Astrocyte (in vitro differentiated cells and primary cell): ENCODE results near the gene MS4A18. TPM values are rescaled to one million over a fixed set of nuclear protein-coding genes. Genes with fewer than 3 reads are reported as not detected.

Experiments used
- DNase-seq: peaks from one replicate; pipeline ENCODE4 v3.0.0-alpha.2; 2010; ENCODE audit warnings: low read depth
- FAIRE-seq: peaks from 2 replicates; lab custom pipeline; 2011; peaks lifted over from hg19 to GRCh38; lab: Jason Lieb, UNC
- H2AFZ ChIP-seq: 2 replicates; pipeline ENCODE4 v1.6.0; 2012; ENCODE audit warnings: low read depth, low read length, inconsistent platforms
- H3K27ac ChIP-seq: 2 replicates; pipeline ENCODE4 v1.5.1; 2011; ENCODE audit warnings: low read depth, low read length, inconsistent platforms
- H3K27me3 ChIP-seq: 2 replicates; pipeline ENCODE4 v1.6.0; 2011; ENCODE audit warnings: low read length, inconsistent platforms; ENCODE audit not compliant: insufficient read depth
- H3K36me3 ChIP-seq: 2 replicates; pipeline ENCODE4 v1.5.1; 2011; ENCODE audit warnings: low read length, inconsistent platforms; ENCODE audit not compliant: insufficient read depth
- H3K4me1 ChIP-seq: 2 replicates; pipeline ENCODE4 v1.5.1; 2011; ENCODE audit warnings: low read length, inconsistent platforms; ENCODE audit not compliant: insufficient read depth
- H3K4me2 ChIP-seq: 2 replicates; pipeline ENCODE4 v1.6.0; 2012; ENCODE audit warnings: low read length, inconsistent platforms
- H3K4me3 ChIP-seq: 2 replicates; pipeline ENCODE4 v1.5.1; 2011; ENCODE audit warnings: low read depth, mild to moderate bottlenecking, low read length, inconsistent platforms; ENCODE audit not compliant: insufficient read depth
- H3K79me2 ChIP-seq: 2 replicates; pipeline ENCODE4 v1.6.0; 2012; ENCODE audit warnings: mild to moderate bottlenecking, low read length, inconsistent platforms; ENCODE audit not compliant: insufficient read depth
- H3K9ac ChIP-seq: 2 replicates; pipeline ENCODE4 v1.6.0; 2012; ENCODE audit warnings: mild to moderate bottlenecking, low read length, inconsistent platforms
- H3K9me3 ChIP-seq: 2 replicates; pipeline ENCODE4 v1.5.1; 2012; ENCODE audit warnings: low read depth, mild to moderate bottlenecking, low read length, inconsistent platforms; ENCODE audit not compliant: insufficient read depth
- H4K20me1 ChIP-seq: 2 replicates; pipeline ENCODE4 v1.6.0; 2012; ENCODE audit warnings: low read length, inconsistent platforms; ENCODE audit not compliant: insufficient read depth
- H3K27ac Mint-ChIP-seq: one replicate; pipeline ENCODE4 v1.8.0; 2021; ENCODE audit warnings: mild to moderate bottlenecking, mixed read lengths; ENCODE audit not compliant: unreplicated experiment
- H3K27me3 Mint-ChIP-seq: one replicate; pipeline ENCODE4 v1.8.0; 2021; ENCODE audit warnings: low read depth, mixed read lengths; ENCODE audit not compliant: unreplicated experiment
- H3K36me3 Mint-ChIP-seq: one replicate; pipeline ENCODE4 v1.8.0; 2021; ENCODE audit warnings: low read depth, mixed read lengths; ENCODE audit not compliant: unreplicated experiment
- H3K4me1 Mint-ChIP-seq: one replicate; pipeline ENCODE4 v1.8.0; 2021; ENCODE audit warnings: low read depth, mixed read lengths; ENCODE audit not compliant: unreplicated experiment
- H3K4me3 Mint-ChIP-seq: one replicate; pipeline ENCODE4 v1.8.0; 2021; ENCODE audit warnings: mild to moderate bottlenecking, moderate library complexity, mixed read lengths; ENCODE audit not compliant: unreplicated experiment
- H3K9me3 Mint-ChIP-seq: one replicate; pipeline ENCODE4 v1.8.0; 2021; ENCODE audit warnings: mild to moderate bottlenecking, mixed read lengths; ENCODE audit not compliant: unreplicated experiment
- CTCF ChIP-seq: IDR thresholded peaks from 2 replicates; pipeline ENCODE4 v1.5.1; 2011; ENCODE audit warnings: low read depth, mild to moderate bottlenecking, inconsistent platforms, low read length, moderate library complexity; ENCODE audit not compliant: insufficient read depth
- EZH2 ChIP-seq: IDR thresholded peaks from 2 replicates; pipeline ENCODE4 v1.6.1; 2012; ENCODE audit warnings: mild to moderate bottlenecking, low read length, inconsistent platforms; ENCODE audit not compliant: insufficient read depth
- total RNA-seq: library from RNA; stranded (reverse); gene quantifications from 2 replicates; pipeline ENCODE4 v1.2.1, GENCODE V29; 2021

The MS4A18 gene
- total RNA-seq, 1 donor from 2014 or later = not detected

GRCh38 chr11:60717956-60718355 is 6.6 kb upstream of the MS4A18 start:
- Histone ChIP-seq H3K27ac (no peak overlapping the region), H3K4me2 (no peak overlapping the region), H3K9ac (no peak overlapping the region), H3K4me1 (no peaks in the 10 kb centered on the region), H3K4me3 (no peak overlapping the region), H4K20me1 (no peaks in the 10 kb centered on the region), H2AFZ (no peak overlapping the region), H3K27me3 (no peaks in the 10 kb centered on the region), H3K79me2 (no peaks in the 10 kb centered on the region), H3K9me3 (peaks cover 2% of the 10 kb centered on the region), H3K36me3 (no peaks in the 10 kb centered on the region)
- H3K27me3 Mint-ChIP-seq = peaks cover 19% of the 10 kb centered on the region
- no peak for TF ChIP-seq CTCF
- TF ChIP-seq EZH2 = no peak
- H3K4me1 Mint-ChIP-seq = no peaks in the 10 kb centered on the region
- no peak overlapping the region for H3K4me3 Mint-ChIP-seq
- DNase-seq = no peak
- no peak overlapping the region for H3K27ac Mint-ChIP-seq
- no peaks in the 10 kb centered on the region for H3K36me3 Mint-ChIP-seq
- FAIRE-seq = no peak
- H3K9me3 Mint-ChIP-seq = peaks cover 10% of the 10 kb centered on the region

GRCh38 chr11:60718524-60719316 is 5.8 kb upstream of the MS4A18 start:
- H2AFZ ChIP-seq = no peak overlapping the region
- no peaks in the 10 kb centered on the region for H3K4me1 Mint-ChIP-seq
- FAIRE-seq = no peak
- H3K36me3 Mint-ChIP-seq = no peaks in the 10 kb centered on the region
- no peak overlapping the region for H3K4me3 Mint-ChIP-seq
- H3K4me1 ChIP-seq = no peaks in the 10 kb centered on the region
- no peak overlapping the region for H3K4me2 ChIP-seq
- no peaks in the 10 kb centered on the region for H3K27me3 ChIP-seq
- no peak overlapping the region for H3K4me3 ChIP-seq
- DNase-seq = no peak
- no peaks in the 10 kb centered on the region for H4K20me1 ChIP-seq
- H3K36me3 ChIP-seq = no peaks in the 10 kb centered on the region
- no peak for TF ChIP-seq CTCF
- TF ChIP-seq EZH2 = no peak
- no peak overlapping the region for H3K9ac ChIP-seq
- no peak overlapping the region for H3K27ac ChIP-seq
- H3K79me2 ChIP-seq = no peaks in the 10 kb centered on the region
- H3K27ac Mint-ChIP-seq = no peak overlapping the region
- H3K27me3 Mint-ChIP-seq = peaks cover 24% of the 10 kb centered on the region
- H3K9me3 Mint-ChIP-seq = peaks cover 10% of the 10 kb centered on the region
- H3K9me3 ChIP-seq = peaks cover 2% of the 10 kb centered on the region

- Histone ChIP-seq H4K20me1 (no peaks in the 10 kb centered on the region), H3K79me2 (no peaks in the 10 kb centered on the region), H3K4me3 (no peak overlapping the region), H3K4me2 (no peak overlapping the region), H3K9me3 (peaks cover 2% of the 10 kb centered on the region), H3K36me3 (no peaks in the 10 kb centered on the region), H3K27me3 (no peaks in the 10 kb centered on the region), H2AFZ (no peak overlapping the region), H3K4me1 (no peaks in the 10 kb centered on the region), H3K27ac (no peak overlapping the region), H3K9ac (no peak overlapping the region)
- DNase-seq = no peak
- no peak for FAIRE-seq
- H3K27ac Mint-ChIP-seq = no peak overlapping the region
- peaks cover 9% of the 10 kb centered on the region for H3K9me3 Mint-ChIP-seq
- TF ChIP-seq CTCF (no peak), EZH2 (no peak)
- no peak overlapping the region for H3K4me3 Mint-ChIP-seq
- no peaks in the 10 kb centered on the region for H3K4me1 Mint-ChIP-seq
- H3K36me3 Mint-ChIP-seq = no peaks in the 10 kb centered on the region
- H3K27me3 Mint-ChIP-seq = peaks cover 30% of the 10 kb centered on the region
Measured at GRCh38 chr11:60719391-60719790, 5.1 kb upstream of the MS4A18 start.
